Measurements from ENCODE around the gene BCL7B. TPM values are rescaled to one million over a fixed set of nuclear protein-coding genes. Genes with fewer than 3 reads are reported as not detected.

Gene BCL7B
- 10 to 100 TPM; 64.7 to 71.6 TPM for total RNA-seq

- H3K27me3 Mint-ChIP-seq (ENCODE audit: low read depth) = no peaks in the 10 kb centered on the region
- H3K4me1 Mint-ChIP-seq (ENCODE audit: low read depth) = peaks cover 45% of the 10 kb centered on the region
- DNase-seq (peak; percentile 78 to 87), ATAC-seq (replicated peaks in 1 of 2) (peak; percentile 68 to 73)
- no peaks in the 10 kb centered on the region for H3K9me3 Mint-ChIP-seq
- peak within 1 kb of the TSS; percentile 92 to 95 for H3K4me3 Mint-ChIP-seq
- H3K36me3 Mint-ChIP-seq (ENCODE audit: insufficient read depth in 2 of 2) = peaks cover 3 to 5% of the 10 kb centered on the region in 2 donors
- peak within 1 kb of the TSS; percentile 93 for H3K27ac Mint-ChIP-seq
These were observed at the start of gene BCL7B for GRCh38 chr7:73557397-73558257. BCL7B (minus strand) TSS chr7:73557690; CDS start chr7:73557578, 112 bp downstream.

GRCh38 chr7:73605601-73606220 is 48.2 kb upstream of the BCL7B start:
- H3K4me1 Mint-ChIP-seq (ENCODE audit: low read depth) = no peaks in the 10 kb centered on the region
- no peak overlapping the region for H3K4me3 Mint-ChIP-seq
- no peak overlapping the region for H3K27ac Mint-ChIP-seq
- no peaks in the 10 kb centered on the region for H3K9me3 Mint-ChIP-seq
- ATAC-seq (replicated peaks in 1 of 2) = no peak
- H3K36me3 Mint-ChIP-seq (ENCODE audit: insufficient read depth in 2 of 2) = no peaks in the 10 kb centered on the region
- no peak for DNase-seq
- H3K27me3 Mint-ChIP-seq (ENCODE audit: low read depth) = peaks cover 20% of the 10 kb centered on the region

- no peaks in the 10 kb centered on the region for H3K9me3 Mint-ChIP-seq
- ATAC-seq (replicated peaks in 1 of 2) = no peak
- H3K4me1 Mint-ChIP-seq (ENCODE audit: low read depth) = no peaks in the 10 kb centered on the region
- peaks cover 11% of the 10 kb centered on the region for H3K27me3 Mint-ChIP-seq (ENCODE audit: low read depth)
- no peaks in the 10 kb centered on the region for H3K36me3 Mint-ChIP-seq (ENCODE audit: insufficient read depth in 2 of 2)
- no peak overlapping the region for H3K4me3 Mint-ChIP-seq
- no peak overlapping the region for H3K27ac Mint-ChIP-seq
- DNase-seq = no peak
These were observed 45.5 kb upstream of the BCL7B start for GRCh38 chr7:73602721-73603651.

GRCh38 chr7:73599916-73600315 is 42.4 kb upstream of the BCL7B start:
- no peak overlapping the region for H3K4me3 Mint-ChIP-seq
- ATAC-seq (replicated peaks in 1 of 2) (no peak), DNase-seq (no peak)
- H3K4me1 Mint-ChIP-seq (ENCODE audit: low read depth) = no peaks in the 10 kb centered on the region
- H3K36me3 Mint-ChIP-seq (ENCODE audit: insufficient read depth in 2 of 2) = no peaks in the 10 kb centered on the region
- H3K9me3 Mint-ChIP-seq = no peaks in the 10 kb centered on the region
- no peak overlapping the region for H3K27ac Mint-ChIP-seq
- peaks cover 10% of the 10 kb centered on the region for H3K27me3 Mint-ChIP-seq (ENCODE audit: low read depth)

GRCh38 chr7:73599151-73599882 is 41.8 kb upstream of the BCL7B start:
- DNase-seq = no peak
- H3K27ac Mint-ChIP-seq = no peak overlapping the region
- H3K9me3 Mint-ChIP-seq = no peaks in the 10 kb centered on the region
- ATAC-seq (replicated peaks in 1 of 2) = no peak
- no peaks in the 10 kb centered on the region for H3K4me1 Mint-ChIP-seq (ENCODE audit: low read depth)
- H3K36me3 Mint-ChIP-seq (ENCODE audit: insufficient read depth in 2 of 2) = no peaks in the 10 kb centered on the region
- no peak overlapping the region for H3K4me3 Mint-ChIP-seq
- peaks cover 10% of the 10 kb centered on the region for H3K27me3 Mint-ChIP-seq (ENCODE audit: low read depth)

- DNase-seq (no peak), ATAC-seq (replicated peaks in 1 of 2) (peak in 1 of 2 donors; percentile 41)
- no peaks in the 10 kb centered on the region for H3K36me3 Mint-ChIP-seq (ENCODE audit: insufficient read depth in 2 of 2)
- H3K27me3 Mint-ChIP-seq (ENCODE audit: low read depth) = peaks cover 10% of the 10 kb centered on the region
- no peak overlapping the region for H3K4me3 Mint-ChIP-seq
- no peak overlapping the region for H3K27ac Mint-ChIP-seq
- H3K4me1 Mint-ChIP-seq (ENCODE audit: low read depth) = no peaks in the 10 kb centered on the region
- H3K9me3 Mint-ChIP-seq = no peaks in the 10 kb centered on the region
These were observed 40.7 kb upstream of the BCL7B start for GRCh38 chr7:73597978-73598782.

- H3K4me3 Mint-ChIP-seq = no peak overlapping the region
- ATAC-seq (replicated peaks in 1 of 2) (no peak), DNase-seq (no peak)
- no peak overlapping the region for H3K27ac Mint-ChIP-seq
- no peaks in the 10 kb centered on the region for H3K4me1 Mint-ChIP-seq (ENCODE audit: low read depth)
- no peaks in the 10 kb centered on the region for H3K9me3 Mint-ChIP-seq
- no peaks in the 10 kb centered on the region for H3K36me3 Mint-ChIP-seq (ENCODE audit: insufficient read depth in 2 of 2)
- peaks cover 10% of the 10 kb centered on the region for H3K27me3 Mint-ChIP-seq (ENCODE audit: low read depth)
These were observed 38.9 kb upstream of the BCL7B start for GRCh38 chr7:73596191-73597065.

GRCh38 chr7:73595358-73595757 is 37.9 kb upstream of the BCL7B start:
- ATAC-seq (replicated peaks in 1 of 2) = no peak
- H3K36me3 Mint-ChIP-seq (ENCODE audit: insufficient read depth in 2 of 2) = no peaks in the 10 kb centered on the region
- H3K27ac Mint-ChIP-seq = no peak overlapping the region

GRCh38 chr7:73593207-73594045 is 35.9 kb upstream of the BCL7B start:
- H3K9me3 Mint-ChIP-seq = no peaks in the 10 kb centered on the region
- ATAC-seq (replicated peaks in 1 of 2) (no peak), DNase-seq (no peak)
- no peaks in the 10 kb centered on the region for H3K36me3 Mint-ChIP-seq (ENCODE audit: insufficient read depth in 2 of 2)
- H3K27me3 Mint-ChIP-seq (ENCODE audit: low read depth) = peaks cover 9% of the 10 kb centered on the region
- no peak overlapping the region for H3K27ac Mint-ChIP-seq
- H3K4me3 Mint-ChIP-seq = no peak overlapping the region
- no peaks in the 10 kb centered on the region for H3K4me1 Mint-ChIP-seq (ENCODE audit: low read depth)

More at GRCh38 chr7:73595358-73595757, 37.9 kb upstream of the BCL7B start:
- Mint-ChIP-seq H3K9me3 (no peaks in the 10 kb centered on the region), H3K4me1 (ENCODE audit: low read depth) (no peaks in the 10 kb centered on the region), H3K4me3 (no peak overlapping the region), H3K27me3 (ENCODE audit: low read depth) (peaks cover 10% of the 10 kb centered on the region)
- DNase-seq = no peak

- DNase-seq = no peak
These were observed 29.4 kb upstream of the BCL7B start for GRCh38 chr7:73586911-73587310.

More at GRCh38 chr7:73586911-73587310, 29.4 kb upstream of the BCL7B start:
- no peaks in the 10 kb centered on the region for H3K36me3 Mint-ChIP-seq (ENCODE audit: insufficient read depth in 2 of 2)
- H3K4me1 Mint-ChIP-seq (ENCODE audit: low read depth) = peaks cover 8% of the 10 kb centered on the region
- no peaks in the 10 kb centered on the region for H3K9me3 Mint-ChIP-seq
- H3K27me3 Mint-ChIP-seq (ENCODE audit: low read depth) = no peaks in the 10 kb centered on the region
- no peak overlapping the region for H3K27ac Mint-ChIP-seq
- H3K4me3 Mint-ChIP-seq = no peak overlapping the region
- no peak for ATAC-seq (replicated peaks in 1 of 2)

Measured in activated T-cell treated with anti-CD3 and anti-CD28 coated beads, Interleukin-2, amount 50 U/mL, for 72 hours (primary cell).